Peyer's patch (tissue), 4 donors: Measurements from ENCODE around the gene ERC1.

Experiments
- POLR2A ChIP-seq, 2 donors: fragments of 450-650 bp; IDR thresholded peaks; one replicate each; pipeline ENCODE4 v1.5.1; 2017; ENCODE audit warnings: antibody characterized with exemption in 2 of 2, mild to moderate bottlenecking in 2 of 2, moderate library complexity in 2 of 2
- TF ChIP-seq, protein P1 (sequence below), 6 experiments: fragments of 450-650 bp in 4 of 6; fragments of 200-600 bp in 2 of 6; sonication (generic) in 1 of 6; IDR thresholded peaks; one replicate each; pipeline ENCODE4 v1.5.1; 2017 to 2019; ENCODE audit warnings: antibody characterized with exemption in 6 of 6, mild to moderate bottlenecking in 3 of 6, moderate library complexity in 1 of 6

DNA sequence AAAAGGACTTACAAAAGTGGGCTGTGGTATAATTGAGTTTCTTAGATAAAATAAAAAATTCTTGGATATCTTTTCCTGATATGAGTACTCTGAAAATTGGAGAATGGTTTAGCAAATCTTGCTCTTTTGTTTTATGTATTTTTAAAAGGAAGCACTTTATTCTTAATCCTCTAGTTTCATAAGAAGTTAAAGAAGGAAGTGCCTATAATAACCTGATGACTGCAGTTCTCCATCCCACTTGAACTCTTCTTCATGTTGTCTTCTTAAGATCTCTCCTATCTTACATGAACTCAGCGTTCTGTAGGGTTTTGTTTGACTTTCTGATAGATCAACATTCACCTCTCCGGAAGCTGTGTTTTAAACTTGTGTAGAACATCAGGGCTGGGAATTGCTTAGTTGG is 271.0 kb downstream of the ERC1 start:
- TF ChIP-seq, protein P1, sequence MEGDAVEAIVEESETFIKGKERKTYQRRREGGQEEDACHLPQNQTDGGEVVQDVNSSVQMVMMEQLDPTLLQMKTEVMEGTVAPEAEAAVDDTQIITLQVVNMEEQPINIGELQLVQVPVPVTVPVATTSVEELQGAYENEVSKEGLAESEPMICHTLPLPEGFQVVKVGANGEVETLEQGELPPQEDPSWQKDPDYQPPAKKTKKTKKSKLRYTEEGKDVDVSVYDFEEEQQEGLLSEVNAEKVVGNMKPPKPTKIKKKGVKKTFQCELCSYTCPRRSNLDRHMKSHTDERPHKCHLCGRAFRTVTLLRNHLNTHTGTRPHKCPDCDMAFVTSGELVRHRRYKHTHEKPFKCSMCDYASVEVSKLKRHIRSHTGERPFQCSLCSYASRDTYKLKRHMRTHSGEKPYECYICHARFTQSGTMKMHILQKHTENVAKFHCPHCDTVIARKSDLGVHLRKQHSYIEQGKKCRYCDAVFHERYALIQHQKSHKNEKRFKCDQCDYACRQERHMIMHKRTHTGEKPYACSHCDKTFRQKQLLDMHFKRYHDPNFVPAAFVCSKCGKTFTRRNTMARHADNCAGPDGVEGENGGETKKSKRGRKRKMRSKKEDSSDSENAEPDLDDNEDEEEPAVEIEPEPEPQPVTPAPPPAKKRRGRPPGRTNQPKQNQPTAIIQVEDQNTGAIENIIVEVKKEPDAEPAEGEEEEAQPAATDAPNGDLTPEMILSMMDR (IDR thresholded peaks at IDR 0.05) = no peak
- TF ChIP-seq POLR2A (IDR thresholded peaks at IDR 0.05) = no peak
